WTC11 (cell line): Measurements from ENCODE around the gene KAZN. TPM values are rescaled to one million over a fixed set of nuclear protein-coding genes. Genes with fewer than 3 reads are reported as not detected.

ENCODE experiments used
- ATAC-seq: fragments of 200-7000 bp; cut with Tn5 transposase; 2 replicates; pipeline ENCODE4 v1.10.0; 2021; ENCODE audit warnings: mild to moderate bottlenecking, moderate library complexity
- CTCF ChIA-PET: fragments of 300-600 bp; sonication (Branson Sonifier 250); formaldehyde crosslinking; loops from one replicate; lab custom pipeline; 2021; ENCODE audit warnings: antibody characterized with exemption; lab: Charles Lee
- POLR2A ChIA-PET: fragments of 350-600 bp; sonication (Branson Sonifier 250); formaldehyde crosslinking; loops from one replicate; lab custom pipeline; 2021; ENCODE audit warnings: antibody characterized with exemption; lab: Charles Lee
- DNase-seq: peaks from one replicate; pipeline ENCODE4 v3.0.0; 2021; ENCODE audit warnings: low spot score
- H3K27ac Mint-ChIP-seq: 2 replicates; pipeline ENCODE4 v1.8.0; 2021; ENCODE audit warnings: mixed read lengths
- H3K27me3 Mint-ChIP-seq: 2 replicates; pipeline ENCODE4 v1.8.0; 2021; ENCODE audit warnings: low read depth, mild to moderate bottlenecking, moderate library complexity, mixed read lengths
- H3K36me3 Mint-ChIP-seq: 2 replicates; pipeline ENCODE4 v1.8.0; 2021; ENCODE audit warnings: mixed read lengths
- H3K4me1 Mint-ChIP-seq: 2 replicates; pipeline ENCODE4 v1.8.0; 2022; ENCODE audit warnings: mixed read lengths
- H3K4me3 Mint-ChIP-seq: 2 replicates; pipeline ENCODE4 v1.8.0; 2021; ENCODE audit warnings: mild to moderate bottlenecking, moderate library complexity, mixed read lengths
- H3K9me3 Mint-ChIP-seq: 2 replicates; pipeline ENCODE4 v1.8.0; 2021; ENCODE audit warnings: mixed read lengths
- ATF6 ChIP-seq: sonication (generic); formaldehyde crosslinking; IDR thresholded peaks from 2 replicates; pipeline ENCODE4 v1.8.1; 2023; ENCODE audit warnings: mild to moderate bottlenecking, missing genetic modification reagents
- CTCF ChIP-seq: fragments of 200-600 bp; IDR thresholded peaks from 2 replicates; pipeline ENCODE4 v1.8.0; 2022; ENCODE audit warnings: antibody characterized with exemption
- E2F5 ChIP-seq: sonication (generic); formaldehyde crosslinking; IDR thresholded peaks from 2 replicates; pipeline ENCODE4 v1.8.1; 2022; ENCODE audit warnings: mild to moderate bottlenecking, moderate library complexity, missing genetic modification reagents
- ERG ChIP-seq: fragments of 250-450 bp; sonication (Bioruptor Pico); IDR thresholded peaks from 2 replicates; pipeline ENCODE4 v1.8.0; 2021; ENCODE audit warnings: mild to moderate bottlenecking
- ESRRA ChIP-seq: sonication (generic); formaldehyde crosslinking; IDR thresholded peaks from 2 replicates; pipeline ENCODE4 v1.8.1; 2022; ENCODE audit warnings: mild to moderate bottlenecking, missing genetic modification reagents, borderline replicate concordance
- ETV6 ChIP-seq: sonication (generic); formaldehyde crosslinking; IDR thresholded peaks from 2 replicates; pipeline ENCODE4 v1.8.1; 2022; ENCODE audit warnings: mild to moderate bottlenecking, missing genetic modification reagents
- GABPB1 ChIP-seq: sonication (generic); formaldehyde crosslinking; IDR thresholded peaks from 2 replicates; pipeline ENCODE4 v1.8.1; 2023; ENCODE audit warnings: mild to moderate bottlenecking, missing genetic modification reagents
- MLX ChIP-seq: sonication (generic); formaldehyde crosslinking; IDR thresholded peaks from 2 replicates; pipeline ENCODE4 v1.8.1; 2023; ENCODE audit warnings: mild to moderate bottlenecking, missing genetic modification reagents, moderate library complexity
- NFATC4 ChIP-seq: fragments of 250-450 bp; sonication (Bioruptor Pico); IDR thresholded peaks from 2 replicates; pipeline ENCODE4 v1.9.0; 2021; ENCODE audit warnings: mild to moderate bottlenecking
- NR1H2 ChIP-seq: sonication (generic); formaldehyde crosslinking; IDR thresholded peaks from 2 replicates; pipeline ENCODE4 v1.9.0; 2021; ENCODE audit warnings: mild to moderate bottlenecking, moderate library complexity, missing genetic modification reagents
- OVOL2 ChIP-seq: fragments of 250-450 bp; sonication (Bioruptor Pico); IDR thresholded peaks from 2 replicates; pipeline ENCODE4 v1.9.0; 2021; ENCODE audit warnings: mild to moderate bottlenecking, borderline replicate concordance
- RELA ChIP-seq: sonication (generic); formaldehyde crosslinking; IDR thresholded peaks from 2 replicates; pipeline ENCODE4 v1.8.1; 2022; ENCODE audit warnings: missing genetic modification reagents, mild to moderate bottlenecking, borderline replicate concordance
- SOX15 ChIP-seq: fragments of 250-450 bp; sonication (Bioruptor Pico); IDR thresholded peaks from 2 replicates; pipeline ENCODE4 v1.9.0; 2021; ENCODE audit warnings: mild to moderate bottlenecking
- TEAD4 ChIP-seq: sonication (generic); formaldehyde crosslinking; IDR thresholded peaks from 2 replicates; pipeline ENCODE4 v1.8.0; 2022; ENCODE audit warnings: mild to moderate bottlenecking, missing genetic modification reagents
- ZBTB21 ChIP-seq: sonication (generic); formaldehyde crosslinking; IDR thresholded peaks from 2 replicates; pipeline ENCODE4 v1.8.1; 2023; ENCODE audit warnings: mild to moderate bottlenecking, missing genetic modification reagents, borderline replicate concordance
- ZNF232 ChIP-seq: sonication (generic); formaldehyde crosslinking; IDR thresholded peaks from 2 replicates; pipeline ENCODE4 v1.8.0; 2022; ENCODE audit warnings: mild to moderate bottlenecking, missing genetic modification reagents
- ZNF317 ChIP-seq: sonication (generic); formaldehyde crosslinking; IDR thresholded peaks from 2 replicates; pipeline ENCODE4 v1.8.1; 2023; ENCODE audit warnings: low read depth, mild to moderate bottlenecking, moderate library complexity, missing genetic modification reagents, borderline replicate concordance
- ZNF671 ChIP-seq: fragments of 250-450 bp; sonication (Bioruptor Pico); IDR thresholded peaks from 2 replicates; pipeline ENCODE4 v1.8.0; 2021; ENCODE audit warnings: mild to moderate bottlenecking
- total RNA-seq: library from RNA; stranded (reverse); gene quantifications from 3 replicates; pipeline ENCODE4 v1.2.3, GENCODE V29; 2021

KAZN gene
- total RNA-seq, 1 experiment from 2014 or later = 19.9 TPM

GRCh38 chr1:15146971-15147376, 548.5 kb downstream of the KAZN start (continued):
- TF ChIP-seq MLX = no peak
- TF ChIP-seq, all 79 proteins: peak for 0

GRCh38 chr1:15148004-15148403, 549.5 kb downstream of the KAZN start:
- no peak overlapping the region for H3K4me3 Mint-ChIP-seq
- DNase-seq (no peak), ATAC-seq (no peak)
- H3K27me3 Mint-ChIP-seq = peaks cover 17% of the 10 kb centered on the region
- peaks cover 9% of the 10 kb centered on the region; the same call in 1 of the 2 replicates for H3K4me1 Mint-ChIP-seq
- ChIA-PET POLR2A (no interaction called here), CTCF (interaction anchor here (1.4 to 1.6 kb wide), 2 partner anchors 20 to 124 kb away, joined by 4 to 5 read pairs; no protein-coding TSS in a partner anchor)
- no peak for TF ChIP-seq NR1H2 (CRISPR knock-in tag)
- no peak for TF ChIP-seq ZNF671 (CRISPR knock-in tag)
- TF ChIP-seq GABPB1 (CRISPR knock-in tag) = no peak
- no peak for TF ChIP-seq ZBTB21 (CRISPR knock-in tag)
- TF ChIP-seq ATF6 (CRISPR knock-in tag) = no peak
- no peak for TF ChIP-seq ERG (CRISPR knock-in tag)
- no peaks in the 10 kb centered on the region for H3K36me3 Mint-ChIP-seq
- peaks cover 8% of the 10 kb centered on the region for H3K9me3 Mint-ChIP-seq
- no peak overlapping the region for H3K27ac Mint-ChIP-seq

- DNase-seq (no peak), ATAC-seq (no peak)
- TF ChIP-seq TEAD4 = no peak
- no peak overlapping the region for H3K4me3 Mint-ChIP-seq
- peaks cover 5% of the 10 kb centered on the region for H3K9me3 Mint-ChIP-seq
- no peak overlapping the region for H3K27ac Mint-ChIP-seq
- peaks cover 17% of the 10 kb centered on the region for H3K27me3 Mint-ChIP-seq
- H3K4me1 Mint-ChIP-seq = peaks cover 9% of the 10 kb centered on the region; the same call in 1 of the 2 replicates
- CTCF ChIA-PET = interaction anchor here (1.6 kb wide), 1 partner anchor 20 kb away, joined by 4 read pairs; no protein-coding TSS in a partner anchor
- POLR2A ChIA-PET = no interaction called here
- no peaks in the 10 kb centered on the region for H3K36me3 Mint-ChIP-seq
These were observed 550.0 kb downstream of the KAZN start for GRCh38 chr1:15148475-15148874.

- Mint-ChIP-seq H3K4me3 (no peak overlapping the region), H3K36me3 (no peaks in the 10 kb centered on the region), H3K27me3 (peaks cover 17% of the 10 kb centered on the region), H3K9me3 (peaks cover 5% of the 10 kb centered on the region), H3K27ac (0 out of 2 replicates have a peak overlapping the region, but pooled peaks have one; percentile 85), H3K4me1 (peaks cover 9% of the 10 kb centered on the region; the same call in 1 of the 2 replicates)
- no peak for TF ChIP-seq ZNF232 (CRISPR knock-in tag)
- no peak for TF ChIP-seq SOX15
- TF ChIP-seq TEAD4 = no peak
- TF ChIP-seq OVOL2 (CRISPR knock-in tag) = no peak
- TF ChIP-seq ESRRA (CRISPR knock-in tag) = no peak
- TF ChIP-seq NFATC4 = no peak
- no peak for TF ChIP-seq CTCF
- no peak for TF ChIP-seq ETV6 (CRISPR knock-in tag)
- TF ChIP-seq E2F5 (CRISPR knock-in tag) = no peak
- TF ChIP-seq RELA (CRISPR knock-in tag) = no peak
- TF ChIP-seq ZNF317 (CRISPR knock-in tag) = no peak
- no peak for DNase-seq
- CTCF ChIA-PET = no interaction called here
- ATAC-seq = no peak
- POLR2A ChIA-PET = no interaction called here
These were observed 550.5 kb downstream of the KAZN start for GRCh38 chr1:15148941-15149340.
